Measurements from ENCODE around the gene ST3GAL4. TPM values are rescaled to one million over a fixed set of nuclear protein-coding genes. Genes with fewer than 3 reads are reported as not detected.
A peak's percentile ranks its signal among the peaks of the same experiment; 100 is the strongest.

ST3GAL4 gene
- total RNA-seq, 4 donors from 2014 or later, result 40.0 to 52.4 (median 40.5) TPM

GRCh38 chr11:126407682-126408288 lies 52.3 kb downstream of the ST3GAL4 start:
- peaks cover 29 to 37% (median 31%) of the 10 kb centered on the region in 4 donors for H3K4me1 ChIP-seq
- no peak overlapping the region for H3K4me3 ChIP-seq
- intact Hi-C loops (cut with DNase I), result no loop called here
- TF ChIP-seq CTCF (IDR thresholded peaks at IDR 0.05), result no peak
- TF ChIP-seq POLR2A (IDR thresholded peaks at IDR 0.05; ENCODE audit: low read depth), result no peak
- no peak for TF ChIP-seq EP300 (IDR thresholded peaks at IDR 0.05)
- no peak for TF ChIP-seq POLR2AphosphoS5 (IDR thresholded peaks at IDR 0.05)
- WGBS, result 93% methylated on average over 3 of the region's 15 CpGs
- DNase-seq (ENCODE audit: extremely low spot score), result no peak
- H3K9me3 ChIP-seq, result no peaks in the 10 kb centered on the region
- peaks cover 0 to 47% (median 32%) of the 10 kb centered on the region in 4 donors for H3K36me3 ChIP-seq
- H3K27me3 ChIP-seq, result no peaks in the 10 kb centered on the region
- H3K27ac ChIP-seq (replicated peaks in 1 of 4), result peak overlapping the region in 1 of 4 donors; percentile 3

GRCh38 chr11:126408496-126408895 lies 53.0 kb downstream of the ST3GAL4 start:
- whole genome bisulfite sequencing, result no CpG with 5 or more reads among the region's 12 CpGs
- Histone ChIP-seq H3K9me3 (no peaks in the 10 kb centered on the region), H3K4me1 (peaks cover 26 to 39% (median 34%) of the 10 kb centered on the region in 4 donors), H3K36me3 (peaks cover 0 to 49% (median 38%) of the 10 kb centered on the region in 4 donors), H3K27me3 (no peaks in the 10 kb centered on the region), H3K27ac (replicated peaks in 1 of 4) (peak overlapping the region in 1 of 4 donors; percentile 10), H3K4me3 (no peak overlapping the region)
- intact Hi-C loops (cut with DNase I), result no loop called here
- no peak for DNase-seq (ENCODE audit: extremely low spot score)
- no peak for TF ChIP-seq CTCF (IDR thresholded peaks at IDR 0.05)
- TF ChIP-seq POLR2A (IDR thresholded peaks at IDR 0.05; ENCODE audit: low read depth), result no peak
- TF ChIP-seq POLR2AphosphoS5 (IDR thresholded peaks at IDR 0.05), result no peak
- no peak for TF ChIP-seq EP300 (IDR thresholded peaks at IDR 0.05)

GRCh38 chr11:126408901-126409619 lies 53.6 kb downstream of the ST3GAL4 start:
- Histone ChIP-seq H3K4me3 (no peak overlapping the region), H3K4me1 (peaks cover 24 to 45% (median 40%) of the 10 kb centered on the region in 4 donors), H3K9me3 (no peaks in the 10 kb centered on the region), H3K36me3 (peaks cover 0 to 55% (median 43%) of the 10 kb centered on the region in 4 donors), H3K27ac (replicated peaks in 1 of 4) (peak overlapping the region in 1 of 4 donors; percentile 10), H3K27me3 (no peaks in the 10 kb centered on the region)
- TF ChIP-seq CTCF (IDR thresholded peaks at IDR 0.05), result no peak
- no peak for TF ChIP-seq EP300 (IDR thresholded peaks at IDR 0.05)
- TF ChIP-seq POLR2AphosphoS5 (IDR thresholded peaks at IDR 0.05), result no peak
- TF ChIP-seq POLR2A (IDR thresholded peaks at IDR 0.05; ENCODE audit: low read depth), result no peak
- WGBS, result 86% methylated on average over 10 of the region's 12 CpGs
- DNase-seq (ENCODE audit: extremely low spot score), result no peak
- intact Hi-C loops (cut with DNase I), result no loop called here

- Histone ChIP-seq H3K4me3 (no peak overlapping the region), H3K27ac (replicated peaks in 1 of 4) (peak overlapping the region in 3 of 4 donors; percentile 56 to 71 (median 66)), H3K27me3 (no peaks in the 10 kb centered on the region), H3K9me3 (no peaks in the 10 kb centered on the region), H3K4me1 (peaks cover 28 to 50% (median 45%) of the 10 kb centered on the region in 4 donors), H3K36me3 (peaks cover 0 to 55% (median 44%) of the 10 kb centered on the region in 4 donors)
- DNase-seq (ENCODE audit: extremely low spot score), result no peak
- WGBS, result 75% methylated on average over 3 of the region's 3 CpGs
- intact Hi-C loops (cut with DNase I), result no loop called here
- TF ChIP-seq CTCF (IDR thresholded peaks at IDR 0.05) (no peak), POLR2AphosphoS5 (IDR thresholded peaks at IDR 0.05) (no peak), EP300 (IDR thresholded peaks at IDR 0.05) (no peak), POLR2A (IDR thresholded peaks at IDR 0.05; ENCODE audit: low read depth) (no peak)
These were observed 54.1 kb downstream of the ST3GAL4 start for GRCh38 chr11:126409620-126409985.
